Activated CD4-positive, alpha-beta T cell treated with anti-CD3 and anti-CD28 coated beads, Interleukin-2, amount 10 ng/mL, durations not matched to agents 7 days and 5 days (primary cell): ENCODE results near the gene PACRG. TPM values are rescaled to one million over a fixed set of nuclear protein-coding genes. Genes with fewer than 3 reads are reported as not detected.

Experiments used
- CTCF ChIA-PET: fragments of 350-600 bp; sonication (Branson Sonifier 250); formaldehyde crosslinking; loops from one replicate; lab custom pipeline; 2021; ENCODE audit warnings: antibody characterized with exemption; lab: Charles Lee
- POLR2A ChIA-PET: fragments of 350-600 bp; sonication (Branson Sonifier 250); formaldehyde crosslinking; loops from one replicate; lab custom pipeline; 2021; ENCODE audit warnings: antibody characterized with exemption; lab: Charles Lee
- DNase-seq: peaks from one replicate; pipeline ENCODE4 v3.0.0-alpha.2; 2020
- H3K27ac Mint-ChIP-seq: one replicate; pipeline ENCODE4 v1.8.0; 2021; ENCODE audit warnings: mild to moderate bottlenecking, moderate library complexity, mixed read lengths
- H3K27me3 Mint-ChIP-seq: one replicate; pipeline ENCODE4 v1.8.0; 2021; ENCODE audit warnings: mixed read lengths
- H3K36me3 Mint-ChIP-seq: one replicate; pipeline ENCODE4 v1.8.0; 2021; ENCODE audit warnings: low read depth, mixed read lengths
- H3K4me1 Mint-ChIP-seq: one replicate; pipeline ENCODE4 v1.8.0; 2021; ENCODE audit warnings: mixed read lengths
- H3K4me3 Mint-ChIP-seq: one replicate; pipeline ENCODE4 v1.8.0; 2021; ENCODE audit warnings: mild to moderate bottlenecking, moderate library complexity, mixed read lengths
- H3K9me3 Mint-ChIP-seq: one replicate; pipeline ENCODE4 v1.8.0; 2021; ENCODE audit warnings: mixed read lengths
- total RNA-seq, 2 experiments: library from RNA; stranded (reverse); gene quantifications; one replicate each; pipeline ENCODE4 v1.2.3, GENCODE V29; 2021

PACRG gene
- total RNA-seq, 2 experiments from 2014 or later, result 0.32 TPM; not detected in 1

- CTCF ChIA-PET, result no interaction called here
- POLR2A ChIA-PET, result no interaction called here
- Mint-ChIP-seq H3K27me3 (no peaks in the 10 kb centered on the region), H3K9me3 (no peaks in the 10 kb centered on the region), H3K27ac (no peak overlapping the region), H3K4me3 (no peak overlapping the region), H3K36me3 (no peaks in the 10 kb centered on the region), H3K4me1 (no peaks in the 10 kb centered on the region)
- DNase-seq, result no peak
These were observed 468.2 kb downstream of the PACRG start for GRCh38 chr6:163195721-163196691.

GRCh38 chr6:163197839-163198238, 470.1 kb downstream of the PACRG start:
- ChIA-PET CTCF (no interaction called here), POLR2A (no interaction called here)
- no peak overlapping the region for H3K27ac Mint-ChIP-seq
- no peaks in the 10 kb centered on the region for H3K36me3 Mint-ChIP-seq
- no peak for DNase-seq
- no peaks in the 10 kb centered on the region for H3K4me1 Mint-ChIP-seq
- H3K27me3 Mint-ChIP-seq, result no peaks in the 10 kb centered on the region
- H3K9me3 Mint-ChIP-seq, result no peaks in the 10 kb centered on the region
- H3K4me3 Mint-ChIP-seq, result no peak overlapping the region

- Mint-ChIP-seq H3K36me3 (no peaks in the 10 kb centered on the region), H3K9me3 (no peaks in the 10 kb centered on the region), H3K27me3 (no peaks in the 10 kb centered on the region), H3K4me3 (no peak overlapping the region), H3K4me1 (no peaks in the 10 kb centered on the region), H3K27ac (no peak overlapping the region)
- DNase-seq, result no peak
- ChIA-PET CTCF (no interaction called here), POLR2A (no interaction called here)
These were observed 470.6 kb downstream of the PACRG start for GRCh38 chr6:163198396-163198795.

GRCh38 chr6:163199371-163199770, 471.6 kb downstream of the PACRG start:
- Mint-ChIP-seq H3K4me1 (no peaks in the 10 kb centered on the region), H3K9me3 (no peaks in the 10 kb centered on the region), H3K36me3 (no peaks in the 10 kb centered on the region), H3K27me3 (no peaks in the 10 kb centered on the region), H3K27ac (no peak overlapping the region), H3K4me3 (no peak overlapping the region)
- CTCF ChIA-PET, result no interaction called here
- POLR2A ChIA-PET, result interaction anchor here (0.7 kb wide), 1 partner anchor 119 kb away, joined by 3 read pairs; no protein-coding TSS in a partner anchor
- no peak for DNase-seq

GRCh38 chr6:163200289-163200688, 472.5 kb downstream of the PACRG start:
- no peaks in the 10 kb centered on the region for H3K27me3 Mint-ChIP-seq
- H3K27ac Mint-ChIP-seq, result no peak overlapping the region
- H3K4me3 Mint-ChIP-seq, result no peak overlapping the region
- H3K4me1 Mint-ChIP-seq, result no peaks in the 10 kb centered on the region
- CTCF ChIA-PET, result no interaction called here
- H3K36me3 Mint-ChIP-seq, result no peaks in the 10 kb centered on the region
- DNase-seq, result no peak
- H3K9me3 Mint-ChIP-seq, result no peaks in the 10 kb centered on the region
- POLR2A ChIA-PET, result no interaction called here

GRCh38 chr6:163200694-163201093, 472.9 kb downstream of the PACRG start:
- no peak overlapping the region for H3K4me3 Mint-ChIP-seq
- POLR2A ChIA-PET, result no interaction called here

GRCh38 chr6:163201855-163202254, 474.1 kb downstream of the PACRG start:
- CTCF ChIA-PET, result no interaction called here

More at GRCh38 chr6:163200694-163201093, 472.9 kb downstream of the PACRG start:
- no peak for DNase-seq
- H3K27me3 Mint-ChIP-seq, result no peaks in the 10 kb centered on the region
- no peaks in the 10 kb centered on the region for H3K4me1 Mint-ChIP-seq
- no peaks in the 10 kb centered on the region for H3K36me3 Mint-ChIP-seq
- H3K9me3 Mint-ChIP-seq, result no peaks in the 10 kb centered on the region
- H3K27ac Mint-ChIP-seq, result no peak overlapping the region
- CTCF ChIA-PET, result no interaction called here

GRCh38 chr6:163206196-163206595, 478.4 kb downstream of the PACRG start:
- ChIA-PET POLR2A (no interaction called here), CTCF (no interaction called here)
- no peak for DNase-seq
- Mint-ChIP-seq H3K27ac (no peak overlapping the region), H3K9me3 (no peaks in the 10 kb centered on the region), H3K4me3 (no peak overlapping the region), H3K4me1 (no peaks in the 10 kb centered on the region), H3K27me3 (no peaks in the 10 kb centered on the region), H3K36me3 (no peaks in the 10 kb centered on the region)

More at GRCh38 chr6:163201855-163202254, 474.1 kb downstream of the PACRG start:
- Mint-ChIP-seq H3K9me3 (no peaks in the 10 kb centered on the region), H3K27me3 (no peaks in the 10 kb centered on the region), H3K4me1 (no peaks in the 10 kb centered on the region), H3K27ac (no peak overlapping the region), H3K36me3 (no peaks in the 10 kb centered on the region), H3K4me3 (no peak overlapping the region)
- POLR2A ChIA-PET, result no interaction called here
- no peak for DNase-seq

GRCh38 chr6:163207431-163208383, 479.9 kb downstream of the PACRG start:
- Mint-ChIP-seq H3K4me1 (no peaks in the 10 kb centered on the region), H3K36me3 (no peaks in the 10 kb centered on the region), H3K27me3 (no peaks in the 10 kb centered on the region), H3K9me3 (peaks cover 4% of the 10 kb centered on the region), H3K4me3 (no peak overlapping the region), H3K27ac (no peak overlapping the region)
- no peak for DNase-seq
- CTCF ChIA-PET, result no interaction called here
- POLR2A ChIA-PET, result no interaction called here

GRCh38 chr6:163209005-163209404, 481.2 kb downstream of the PACRG start:
- H3K4me3 Mint-ChIP-seq, result no peak overlapping the region
- no peak overlapping the region for H3K27ac Mint-ChIP-seq
- H3K4me1 Mint-ChIP-seq, result no peaks in the 10 kb centered on the region

GRCh38 chr6:163212123-163212522, 484.3 kb downstream of the PACRG start:
- H3K4me1 Mint-ChIP-seq, result no peaks in the 10 kb centered on the region
- H3K9me3 Mint-ChIP-seq, result peaks cover 7% of the 10 kb centered on the region
- H3K4me3 Mint-ChIP-seq, result no peak overlapping the region
- H3K36me3 Mint-ChIP-seq, result no peaks in the 10 kb centered on the region
- no peaks in the 10 kb centered on the region for H3K27me3 Mint-ChIP-seq
- no peak overlapping the region for H3K27ac Mint-ChIP-seq
- CTCF ChIA-PET, result no interaction called here
- DNase-seq, result no peak
- POLR2A ChIA-PET, result interaction anchor here (0.6 kb wide), 1 partner anchor 10 kb away, joined by 3 read pairs; no protein-coding TSS in a partner anchor

More at GRCh38 chr6:163209005-163209404, 481.2 kb downstream of the PACRG start:
- no peak for DNase-seq
- H3K27me3 Mint-ChIP-seq, result no peaks in the 10 kb centered on the region
- H3K9me3 Mint-ChIP-seq, result peaks cover 7% of the 10 kb centered on the region
- ChIA-PET CTCF (no interaction called here), POLR2A (no interaction called here)
- H3K36me3 Mint-ChIP-seq, result no peaks in the 10 kb centered on the region

- Mint-ChIP-seq H3K4me1 (no peaks in the 10 kb centered on the region), H3K36me3 (no peaks in the 10 kb centered on the region), H3K9me3 (peaks cover 7% of the 10 kb centered on the region), H3K27ac (no peak overlapping the region), H3K4me3 (no peak overlapping the region), H3K27me3 (no peaks in the 10 kb centered on the region)
- ChIA-PET CTCF (no interaction called here), POLR2A (no interaction called here)
- no peak for DNase-seq
These were observed 486.5 kb downstream of the PACRG start for GRCh38 chr6:163214259-163214658.
